IMR-90 (cell line): ENCODE measurements around the gene LRRC47. TPM values are rescaled to one million over a fixed set of nuclear protein-coding genes. Genes with fewer than 3 reads are reported as not detected.
A peak's percentile ranks its signal among the peaks of the same experiment; 100 is the strongest.

Experiments used
- ATAC-seq: fragments of 200-7000 bp; cut with Tn5 transposase; 2 replicates; pipeline ENCODE4 v1.9.1; 2020; ENCODE audit warnings: low read depth, mild to moderate bottlenecking, moderate library complexity
- BruUV-seq: library from RNA; stranded (reverse); fragments of 400-500 nt; replicated peaks from 2 replicates; lab custom pipeline; 2021; lab: Mats Ljungman, UMichigan
- CTCF ChIA-PET: fragments of 300-600 bp; formaldehyde crosslinking; extraction: SDS; loops from one replicate; lab custom pipeline; 2021; ENCODE audit warnings: antibody characterized with exemption; lab: Yijun Ruan, JAX
- POLR2A ChIA-PET: fragments of 300-600 bp; sonication (Branson Sonifier 250); formaldehyde crosslinking; loops from one replicate; lab custom pipeline; 2022; ENCODE audit warnings: antibody characterized with exemption; ENCODE audit not compliant: unreplicated experiment; lab: Charles Lee
- DNase-seq: peaks from one replicate; pipeline ENCODE4 v3.0.0; 2013
- H2AFZ ChIP-seq: replicated peaks from 2 replicates; pipeline ENCODE3; 2013; ENCODE audit warnings: low read length, mild to moderate bottlenecking; ENCODE audit not compliant: poor library complexity
- H2AK5ac ChIP-seq: 2 replicates; pipeline ENCODE4 v1.6.1; 2013; ENCODE audit warnings: low read depth, low read length, inconsistent platforms
- H2AK9ac ChIP-seq: replicated peaks from 2 replicates; pipeline ENCODE3; 2013; ENCODE audit warnings: mild to moderate bottlenecking, low read depth, low read length, moderate library complexity; ENCODE audit not compliant: poor library complexity
- H2BK120ac ChIP-seq: 2 replicates; pipeline ENCODE4 v1.6.1; 2013; ENCODE audit warnings: low read depth, low read length, inconsistent platforms
- H2BK15ac ChIP-seq: 3 replicates; pipeline ENCODE4 v1.6.1; 2013; ENCODE audit warnings: low read depth, low read length, inconsistent platforms
- H2BK20ac ChIP-seq: 2 replicates; pipeline ENCODE4 v1.6.1; 2013; ENCODE audit warnings: low read depth, mild to moderate bottlenecking, inconsistent platforms, low read length, moderate library complexity
- H2BK5ac ChIP-seq: 2 replicates; pipeline ENCODE4 v1.6.1; 2013; ENCODE audit warnings: mild to moderate bottlenecking, low read depth, low read length, inconsistent platforms; ENCODE audit not compliant: poor library complexity, severe bottlenecking
- H3K14ac ChIP-seq: replicated peaks from 2 replicates; pipeline ENCODE4 v1.6.1; 2013; ENCODE audit warnings: low read depth, low read length, inconsistent platforms
- H3K18ac ChIP-seq: 2 replicates; pipeline ENCODE4 v1.6.1; 2013; ENCODE audit warnings: low read depth, low read length, control low read depth
- H3K23ac ChIP-seq: 2 replicates; pipeline ENCODE4 v1.6.1; 2013; ENCODE audit warnings: low read depth, low read length, inconsistent platforms
- H3K27ac ChIP-seq: 2 replicates; pipeline ENCODE4 v1.5.1; 2013; ENCODE audit warnings: mild to moderate bottlenecking, control low read depth, low read length; ENCODE audit not compliant: insufficient read depth
- H3K27me3 ChIP-seq: 2 replicates; pipeline ENCODE4 v1.6.1; 2013; ENCODE audit warnings: low read length; ENCODE audit not compliant: control insufficient read depth, insufficient read depth
- H3K36me3 ChIP-seq: 2 replicates; pipeline ENCODE4 v1.6.1; 2013; ENCODE audit warnings: low read length, mixed read lengths; ENCODE audit not compliant: control insufficient read depth, insufficient read depth
- H3K4ac ChIP-seq: 2 replicates; pipeline ENCODE4 v1.6.1; 2013; ENCODE audit warnings: low read depth, low read length, inconsistent platforms
- H3K4me1 ChIP-seq: 2 replicates; pipeline ENCODE4 v1.6.1; 2013; ENCODE audit warnings: low read length, mixed read lengths; ENCODE audit not compliant: control insufficient read depth, insufficient read depth
- H3K4me2 ChIP-seq: 2 replicates; pipeline ENCODE4 v1.6.1; 2013; ENCODE audit warnings: low read depth, mild to moderate bottlenecking, control low read depth, low read length, moderate library complexity
- H3K4me3 ChIP-seq: 2 replicates; pipeline ENCODE4 v1.5.1; 2013; ENCODE audit warnings: low read depth, mild to moderate bottlenecking, control low read depth, low read length, moderate library complexity; ENCODE audit not compliant: insufficient read depth
- H3K56ac ChIP-seq: 2 replicates; pipeline ENCODE4 v1.6.1; 2013; ENCODE audit warnings: low read length, inconsistent platforms; ENCODE audit not compliant: insufficient read depth; ENCODE audit errors: extremely low read depth
- H3K79me1 ChIP-seq, 2 experiments: 2 replicates each; pipeline ENCODE4 v1.6.1; 2013; ENCODE audit warnings: low read length in 2 of 2, inconsistent platforms in 1 of 2, low read depth in 1 of 2
- H3K9ac ChIP-seq: 2 replicates; pipeline ENCODE4 v1.6.1; 2013; ENCODE audit warnings: low read depth, low read length, control low read depth
- H3K9me1 ChIP-seq: 2 replicates; pipeline ENCODE4 v1.6.1; 2013; ENCODE audit warnings: low read length, inconsistent platforms; ENCODE audit not compliant: insufficient read depth
- H3K9me3 ChIP-seq: 2 replicates; pipeline ENCODE4 v1.6.1; 2013; ENCODE audit warnings: low read length; ENCODE audit not compliant: control insufficient read depth, insufficient read depth
- H4K20me1 ChIP-seq: 2 replicates; pipeline ENCODE4 v1.6.1; 2013; ENCODE audit warnings: low read length, inconsistent platforms; ENCODE audit not compliant: insufficient read depth
- H4K5ac ChIP-seq: 2 replicates; pipeline ENCODE4 v1.6.1; 2013; ENCODE audit warnings: mild to moderate bottlenecking, low read depth, low read length, control low read depth
- H4K8ac ChIP-seq, 2 experiments: 2 replicates each; pipeline ENCODE4 v1.6.1; 2013; ENCODE audit warnings: low read depth in 2 of 2, low read length in 2 of 2, control low read depth in 1 of 2, inconsistent platforms in 1 of 2
- H4K91ac ChIP-seq: 2 replicates; pipeline ENCODE4 v1.6.1; 2013; ENCODE audit warnings: low read depth, low read length, inconsistent platforms; ENCODE audit not compliant: insufficient read depth
- CHD1 ChIP-seq: IDR thresholded peaks from 2 replicates; pipeline ENCODE4 v1.6.1; 2012; ENCODE audit warnings: low read depth, low read length, improper control_type of control experiment
- FOS ChIP-seq: fragments of 150-350 bp; IDR thresholded peaks from 2 replicates; pipeline ENCODE4 v1.6.1; 2016; ENCODE audit warnings: low read depth, low read length
- MAFK ChIP-seq: IDR thresholded peaks from 2 replicates; pipeline ENCODE4 v1.6.1; 2012; ENCODE audit warnings: low read depth, low read length, improper control_type of control experiment
- MAZ ChIP-seq: IDR thresholded peaks from 2 replicates; pipeline ENCODE4 v1.6.1; 2012; ENCODE audit warnings: low read depth, mild to moderate bottlenecking, low read length, improper control_type of control experiment, moderate library complexity, borderline replicate concordance
- MXI1 ChIP-seq: IDR thresholded peaks from 2 replicates; pipeline ENCODE4 v1.6.1; 2012; ENCODE audit warnings: low read depth, mild to moderate bottlenecking, low read length, moderate library complexity, borderline replicate concordance
- NFE2L2 ChIP-seq: fragments of 150-350 bp; IDR thresholded peaks from 2 replicates; pipeline ENCODE4 v1.6.1; 2016; ENCODE audit warnings: low read depth, mild to moderate bottlenecking, low read length
- POLR2A ChIP-seq: IDR thresholded peaks from 2 replicates; pipeline ENCODE4 v1.6.1; 2012; ENCODE audit warnings: mild to moderate bottlenecking, low read depth, low read length
- RAD21 ChIP-seq: IDR thresholded peaks from 2 replicates; pipeline ENCODE4 v1.6.1; 2012; ENCODE audit warnings: low read length, improper control_type of control experiment
- RCOR1 ChIP-seq: IDR thresholded peaks from 2 replicates; pipeline ENCODE4 v1.6.1; 2012; ENCODE audit warnings: mild to moderate bottlenecking, low read length, improper control_type of control experiment; ENCODE audit not compliant: insufficient replicate concordance
- RFX5 ChIP-seq: IDR thresholded peaks from 2 replicates; pipeline ENCODE4 v1.8.0; 2012; ENCODE audit warnings: low read depth, mild to moderate bottlenecking, low read length, moderate library complexity
- SMC3 ChIP-seq: fragments of 150-350 bp; IDR thresholded peaks from 2 replicates; pipeline ENCODE4 v1.6.1; 2016; ENCODE audit warnings: low read depth, mild to moderate bottlenecking, antibody characterized with exemption, low read length, moderate library complexity
- WGBS, 2 experiments: methylation state at CpG; one replicate each; pipeline versions ENCODE4 v1.1.5 to v1.1.7; 2013; ENCODE audit warnings: missing lambda C conversion rate in 2 of 2; ENCODE audit not compliant: insufficient read length in 1 of 2; ENCODE audit errors: extremely low coverage in 2 of 2; 5-methylcytosine and 5-hydroxymethylcytosine counted together
- dilution Hi-C: fragments of 300-500 bp; cut with HindIII; formaldehyde crosslinking; loops from one replicate; pipeline ENCODE4 v1.14.3; 2018; ENCODE audit warnings: low sequenced_read_pairs; ENCODE audit not compliant: unreplicated experiment
- in situ Hi-C: fragments of 300-500 bp; cut with MboI; formaldehyde crosslinking; loops from 3 replicates; pipeline ENCODE4 v1.14.3; 2019; ENCODE audit warnings: low sequenced_read_pairs, inconsistent platforms, mixed read lengths
- intact Hi-C: fragments of 100-400 bp; cut with micrococcal nuclease; formaldehyde crosslinking; loops from 2 replicates; pipeline ENCODE4 v1.10.0; 2022
- polyA plus RNA-seq, 3 experiments: library from polyadenylated mRNA; depleted of rRNA; stranded (reverse); fragments of >200 nt; gene quantifications; 2 replicates each; pipeline ENCODE4 v1.2.3, GENCODE V29; 2012; ENCODE audit warnings: low replicate concordance in 1 of 3
- total RNA-seq: library from RNA; depleted of rRNA; stranded (reverse); fragments of >200 nt; gene quantifications from 2 replicates; pipeline ENCODE4 v1.2.3, GENCODE V29; 2012
- TF ChIP-seq, protein P1 (sequence below): fragments of 150-350 bp; IDR thresholded peaks from 2 replicates; pipeline ENCODE4 v1.6.1; 2016; ENCODE audit warnings: low read depth, mild to moderate bottlenecking, low read length, moderate library complexity, borderline replicate concordance
- TF ChIP-seq, protein P2 (sequence below): conservative IDR thresholded peaks from 2 replicates; pipeline ENCODE4 v1.5.1; 2012; ENCODE audit warnings: mild to moderate bottlenecking, low read depth, low read length, improper control_type of control experiment

Gene LRRC47
- total and polyA plus RNA-seq, 2 of the 4 experiments (the other 2 are of a cell fraction) = 15.2 to 19.7 TPM

DNA sequence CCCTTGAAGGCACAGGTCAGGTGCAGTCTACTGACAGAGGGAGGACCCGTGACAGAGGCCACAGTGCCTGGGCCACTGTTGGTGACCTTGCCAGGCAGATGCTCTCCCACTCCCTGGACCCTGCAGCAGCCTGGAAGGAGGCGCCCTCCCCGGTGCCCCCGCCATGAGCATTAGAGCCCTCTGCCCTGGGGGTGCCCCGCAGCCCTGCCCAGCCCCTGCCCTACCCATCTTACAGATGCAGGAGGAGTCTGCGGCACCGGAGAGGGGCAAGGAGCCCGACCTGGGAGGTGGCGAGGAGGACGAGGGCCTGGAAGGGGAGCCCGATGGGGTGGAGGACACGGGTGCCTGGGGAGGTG, 33.4 kb downstream of the LRRC47 start:
- no peak overlapping the region for H3K56ac ChIP-seq

More for the DNA sequence above, 33.4 kb downstream of the LRRC47 start:
- Histone ChIP-seq H2AK9ac (no peak overlapping the region), H3K27ac (no peak overlapping the region), H4K5ac (no peak overlapping the region), H3K9me1 (no peaks in the 10 kb centered on the region), H2AK5ac (no peak overlapping the region), H2BK20ac (no peak overlapping the region), H2BK120ac (no peak overlapping the region), H3K79me1 (no peaks in the 10 kb centered on the region), H3K18ac (no peak overlapping the region), H4K91ac (no peak overlapping the region), H4K20me1 (no peaks in the 10 kb centered on the region), H4K8ac (no peak overlapping the region), H3K9ac (no peak overlapping the region), H2BK15ac (no peak overlapping the region), H3K4me3 (no peak overlapping the region), H3K23ac (no peak overlapping the region), H3K9me3 (peaks cover 2% of the 10 kb centered on the region), H3K14ac (no peak overlapping the region), H2AFZ (peak overlapping the region; percentile 39), H3K27me3 (peaks cover 24% of the 10 kb centered on the region), H3K4me2 (no peak overlapping the region), H3K4me1 (no peaks in the 10 kb centered on the region), H3K4ac (no peak overlapping the region), H2BK5ac (no peak overlapping the region), H3K36me3 (no peaks in the 10 kb centered on the region)
- in situ Hi-C loops = no loop called here
- TF ChIP-seq POLR2A = no peak
- TF ChIP-seq, protein P1, sequence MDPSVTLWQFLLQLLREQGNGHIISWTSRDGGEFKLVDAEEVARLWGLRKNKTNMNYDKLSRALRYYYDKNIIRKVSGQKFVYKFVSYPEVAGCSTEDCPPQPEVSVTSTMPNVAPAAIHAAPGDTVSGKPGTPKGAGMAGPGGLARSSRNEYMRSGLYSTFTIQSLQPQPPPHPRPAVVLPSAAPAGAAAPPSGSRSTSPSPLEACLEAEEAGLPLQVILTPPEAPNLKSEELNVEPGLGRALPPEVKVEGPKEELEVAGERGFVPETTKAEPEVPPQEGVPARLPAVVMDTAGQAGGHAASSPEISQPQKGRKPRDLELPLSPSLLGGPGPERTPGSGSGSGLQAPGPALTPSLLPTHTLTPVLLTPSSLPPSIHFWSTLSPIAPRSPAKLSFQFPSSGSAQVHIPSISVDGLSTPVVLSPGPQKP = no peak
- no peak for TF ChIP-seq NFE2L2
- TF ChIP-seq FOS = no peak
- TF ChIP-seq MAFK = no peak
- TF ChIP-seq MXI1 = no peak
- TF ChIP-seq RCOR1 = no peak
- TF ChIP-seq MAZ = no peak
- TF ChIP-seq, protein P2, sequence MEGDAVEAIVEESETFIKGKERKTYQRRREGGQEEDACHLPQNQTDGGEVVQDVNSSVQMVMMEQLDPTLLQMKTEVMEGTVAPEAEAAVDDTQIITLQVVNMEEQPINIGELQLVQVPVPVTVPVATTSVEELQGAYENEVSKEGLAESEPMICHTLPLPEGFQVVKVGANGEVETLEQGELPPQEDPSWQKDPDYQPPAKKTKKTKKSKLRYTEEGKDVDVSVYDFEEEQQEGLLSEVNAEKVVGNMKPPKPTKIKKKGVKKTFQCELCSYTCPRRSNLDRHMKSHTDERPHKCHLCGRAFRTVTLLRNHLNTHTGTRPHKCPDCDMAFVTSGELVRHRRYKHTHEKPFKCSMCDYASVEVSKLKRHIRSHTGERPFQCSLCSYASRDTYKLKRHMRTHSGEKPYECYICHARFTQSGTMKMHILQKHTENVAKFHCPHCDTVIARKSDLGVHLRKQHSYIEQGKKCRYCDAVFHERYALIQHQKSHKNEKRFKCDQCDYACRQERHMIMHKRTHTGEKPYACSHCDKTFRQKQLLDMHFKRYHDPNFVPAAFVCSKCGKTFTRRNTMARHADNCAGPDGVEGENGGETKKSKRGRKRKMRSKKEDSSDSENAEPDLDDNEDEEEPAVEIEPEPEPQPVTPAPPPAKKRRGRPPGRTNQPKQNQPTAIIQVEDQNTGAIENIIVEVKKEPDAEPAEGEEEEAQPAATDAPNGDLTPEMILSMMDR = no peak
- TF ChIP-seq RAD21 = no peak
- TF ChIP-seq SMC3 = no peak
- no peak for TF ChIP-seq RFX5
- no peak for TF ChIP-seq CHD1
- 70% methylated on average over 2 of the region's 12 CpGs; no CpG with 5 or more reads in 1 of the 2 experiments for WGBS, 2 experiments
- ATAC-seq = no peak
- POLR2A ChIA-PET = no interaction called here
- DNase-seq = no peak
- BruUV-seq = no TSS peak
- intact Hi-C loops = no loop called here
- CTCF ChIA-PET = no interaction called here
- dilution Hi-C loops = no loop called here
